Measurements from ENCODE around the gene PLEKHO2. TPM values are rescaled to one million over a fixed set of nuclear protein-coding genes. Genes with fewer than 3 reads are reported as not detected.

PLEKHO2 gene
- total and polyA plus RNA-seq, 2 of the 8 experiments (the other 6 are each of a cell fraction or from before 2014, with no cell fraction given) = 16.9 to 20.1 TPM

GRCh38 chr15:64905941-64906340 lies 64.2 kb downstream of the PLEKHO2 start:
- H3K4me1 ChIP-seq (replicated peaks in 1 of 4; ENCODE audit: control insufficient read depth in 3 of 4, insufficient read depth in 4 of 4, low read length in 3 of 4) = peaks cover 0 to 8% (median 3%) of the 10 kb centered on the region in 4 experiments; a peak in 5 of 7 replicates
- H3K14ac ChIP-seq (ENCODE audit: insufficient read length) = no peak overlapping the region
- peaks cover 0 to under 1% (median 0%) of the 10 kb centered on the region in 4 experiments; a peak in 1 of 8 replicates for H3K36me3 ChIP-seq (ENCODE audit: control insufficient read depth in 2 of 4, insufficient read depth in 4 of 4, low read length in 3 of 4)
- no peak overlapping the region; the same call in 1 of the 2 replicates for H2BK15ac ChIP-seq (ENCODE audit: low read length)
- no peak for FAIRE-seq
- no peak overlapping the region for H4K8ac ChIP-seq (ENCODE audit: extremely low read depth, insufficient read depth, low read length)
- H4K91ac ChIP-seq (replicated peaks; ENCODE audit: insufficient read length, low read length) = peak overlapping the region; percentile 5
- no peak overlapping the region for H3K23ac ChIP-seq (ENCODE audit: insufficient read length)
- no peaks in the 10 kb centered on the region for H4K20me1 ChIP-seq (replicated peaks in 1 of 2; ENCODE audit: control insufficient read depth in 1 of 2, insufficient read depth in 2 of 2, low read length in 2 of 2)
- no peaks in the 10 kb centered on the region for H3K79me2 ChIP-seq (ENCODE audit: control insufficient read depth in 1 of 2, insufficient read depth in 2 of 2, low read length in 2 of 2)
- POLR2A ChIA-PET (ENCODE audit: partially characterized antibody) = interaction anchor here (0.6 to 3.0 kb wide), 10 partner anchors 10 to 200 kb away, joined by 3 to 16 read pairs (median 4); partner anchors contain the start of gene PIF1
- no peak overlapping the region for H3K9ac ChIP-seq (replicated peaks in 1 of 4; ENCODE audit: extremely low read depth in 1 of 4, low read depth in 3 of 4, low read length in 3 of 4)
- no peak overlapping the region for H4K5ac ChIP-seq (ENCODE audit: insufficient read length, low read depth, low read length)
- H2AFZ ChIP-seq (ENCODE audit: low read length) = no peak overlapping the region
- no peaks in the 10 kb centered on the region for H3K23me2 ChIP-seq (ENCODE audit: low read depth, low read length)
- WGBS, 2 experiments (ENCODE audit: extremely low coverage in 1 of 2, insufficient coverage in 1 of 2, insufficient read length in 1 of 2, insufficient replicate concordance in 2 of 2, low coverage in 1 of 2, low lambda C conversion rate in 2 of 2, missing lambda C conversion rate in 1 of 2) = 96% methylated on average over 8 of the region's 9 CpGs; no CpG with 5 or more reads in 1 of the 2 experiments
- peak overlapping the region; percentile 13; the same call in 1 of the 2 replicates for H3K18ac ChIP-seq (ENCODE audit: extremely low read depth, low read length)
- peak overlapping the region; percentile 38 for H2BK120ac ChIP-seq (replicated peaks; ENCODE audit: low read depth, low read length)
- TF ChIP-seq JUN (IDR thresholded peaks at IDR 0.05; ENCODE audit: low read depth, low read length) (no peak), YY1 (IDR thresholded peaks at IDR 0.05; ENCODE audit: low read depth, low read length) (no peak), HDAC2 (IDR thresholded peaks at IDR 0.05; ENCODE audit: borderline replicate concordance in 1 of 2, low read depth in 2 of 2, low read length in 2 of 2) (0 out of 4 replicates have a peak, but pooled peaks of 1 of the 2 experiments have one; percentile 7)
- peak overlapping the region; percentile 46; the same call in 1 of the 2 replicates for H2BK12ac ChIP-seq (ENCODE audit: low read depth, low read length)
- H3K27me3 ChIP-seq (replicated peaks in 1 of 4; ENCODE audit: control insufficient read depth in 3 of 4, extremely low read depth in 1 of 4, insufficient read depth in 3 of 4, low read length in 3 of 4) = peaks cover 0 to 4% (median 1%) of the 10 kb centered on the region in 4 experiments; a peak in 4 of 7 replicates
- H3K27ac ChIP-seq (ENCODE audit: low read depth, low read length) = no peak overlapping the region
- H3K4me3 ChIP-seq (ENCODE audit: extremely low read depth in 1 of 4, insufficient read depth in 2 of 4, low read depth in 3 of 4, low read length in 4 of 4) = peak overlapping the region in 1 of 4 experiments; percentile 59; a peak in 1 of 8 replicates
- DNase-seq (ENCODE audit: low read depth in 1 of 2, low spot score in 2 of 2) = no peak
- no peak overlapping the region for H2BK5ac ChIP-seq (ENCODE audit: low read depth, low read length)
- no peak overlapping the region for H2AK5ac ChIP-seq (ENCODE audit: low read depth, low read length)
- H3K4ac ChIP-seq (replicated peaks; ENCODE audit: insufficient read length, low read depth, low read length) = no peak overlapping the region
- no peak overlapping the region for H3K56ac ChIP-seq (replicated peaks; ENCODE audit: insufficient read length, low read depth, low read length)
- CTCF ChIA-PET (ENCODE audit: partially characterized antibody) = interaction anchor here (0.6 to 3.1 kb wide), 21 partner anchors 10 to 347 kb away, joined by 3 to 22 read pairs (median 4); no protein-coding TSS in a partner anchor
- H3K9me3 ChIP-seq (ENCODE audit: insufficient read depth in 2 of 2, low read depth in 1 of 2, low read length in 1 of 2) = peaks cover 20 to 23% of the 10 kb centered on the region in 2 experiments
- 0 out of 4 replicates have a peak overlapping the region, but pooled peaks of 1 of the 2 experiments have one; percentile 83 for H3K4me2 ChIP-seq (ENCODE audit: insufficient read depth in 1 of 2, low read depth in 2 of 2, low read length in 2 of 2)
- H2BK20ac ChIP-seq (ENCODE audit: low read length) = peak overlapping the region; percentile 72; the same call in 1 of the 2 replicates
- no peaks in the 10 kb centered on the region for H3K79me1 ChIP-seq (ENCODE audit: low read depth, low read length)

Data from H1 (cell line).